GM19372 (cell line): ENCODE data around the gene FJX1.
"Not testable (repeated sequence)": the region's sequence is repeated elsewhere in the genome, so short reads cannot be mapped to it uniquely, and the experiment has no call there.

ENCODE experiments used
- ATAC-seq: cut with Tn5 transposase; IDR thresholded peaks from one replicate; pipeline ENCODE4 v1.9.1; 2021; ENCODE audit warnings: mild to moderate bottlenecking, low read depth, moderate library complexity; ENCODE audit not compliant: unreplicated experiment

The FJX1 gene

GRCh38 chr11:35662649-35663407 is 44.6 kb downstream of the FJX1 start, which contains the start of gene TRIM44:
TSS of gene TRIM44 (plus strand) at chr11:35662775. CDS start at chr11:35663112, 337 bp downstream.
- ATAC-seq, result peak; percentile 95

GRCh38 chr11:35663408-35663702 is 45.1 kb downstream of the FJX1 start:
- no peak for ATAC-seq

GRCh38 chr11:35664977-35665441 is 46.7 kb downstream of the FJX1 start:
- ATAC-seq, result no peak

- no peak for ATAC-seq
Observed at GRCh38 chr11:35667257-35667656, 49.0 kb downstream of the FJX1 start.

- ATAC-seq, result not testable (repeated sequence)
Observed at GRCh38 chr11:35668350-35668749, 50.1 kb downstream of the FJX1 start.
